Measurements from ENCODE around the gene NXPE4.

Gene NXPE4

DNA sequence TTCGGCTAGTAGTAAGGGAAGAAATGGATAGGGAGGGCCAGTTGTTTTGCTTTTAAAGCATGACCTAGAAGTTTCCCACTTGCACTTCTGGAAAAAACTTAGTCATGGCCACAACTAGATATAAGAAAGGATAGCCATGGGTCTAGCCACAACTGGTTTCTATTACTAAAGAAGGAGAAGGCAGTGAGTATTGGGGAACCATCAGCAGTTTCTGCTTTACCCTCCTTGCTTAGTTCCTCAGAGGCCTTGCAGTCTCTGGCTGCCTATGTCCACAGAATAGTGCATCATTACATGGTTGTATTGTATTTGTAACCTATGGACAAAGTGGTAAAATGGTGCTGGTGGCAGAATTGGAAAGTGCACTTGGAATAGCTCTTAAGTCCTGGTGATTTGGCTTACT, 71.5 kb downstream of the NXPE4 start:
- Histone ChIP-seq H3K79me2 (ENCODE audit: low read length) (no peaks in the 10 kb centered on the region), H3K4me1 (ENCODE audit: low read length) (peaks cover 14% of the 10 kb centered on the region; the same call in 1 of the 2 replicates), H3K4me2 (ENCODE audit: low read depth, low read length) (no peak overlapping the region; the same call in 1 of the 2 replicates), H3K9me2 (replicated peaks; ENCODE audit: insufficient read depth, low read length) (no peaks in the 10 kb centered on the region), H3K4me3 (ENCODE audit: low read length) (no peak overlapping the region), H3K9ac (ENCODE audit: low read length) (no peak overlapping the region), H3K36me3 (replicated peaks; ENCODE audit: insufficient read depth, low read length) (no peaks in the 10 kb centered on the region), H2AFZ (ENCODE audit: low read length) (no peak overlapping the region), H3K9me3 (replicated peaks; ENCODE audit: insufficient read depth, low read length) (no peaks in the 10 kb centered on the region), H4K20me1 (ENCODE audit: insufficient read depth, low read length) (no peaks in the 10 kb centered on the region), H3K27ac (ENCODE audit: low read length) (no peak overlapping the region), H3K27me3 (replicated peaks; ENCODE audit: insufficient read depth, low read length) (no peaks in the 10 kb centered on the region), H3F3A (ENCODE audit: insufficient read depth, low read length) (no peaks in the 10 kb centered on the region)
- no peak for TF ChIP-seq EZH2phosphoT487 (IDR thresholded peaks at IDR 0.05; ENCODE audit: low read length)
- DNase-seq, result no peak

DNA sequence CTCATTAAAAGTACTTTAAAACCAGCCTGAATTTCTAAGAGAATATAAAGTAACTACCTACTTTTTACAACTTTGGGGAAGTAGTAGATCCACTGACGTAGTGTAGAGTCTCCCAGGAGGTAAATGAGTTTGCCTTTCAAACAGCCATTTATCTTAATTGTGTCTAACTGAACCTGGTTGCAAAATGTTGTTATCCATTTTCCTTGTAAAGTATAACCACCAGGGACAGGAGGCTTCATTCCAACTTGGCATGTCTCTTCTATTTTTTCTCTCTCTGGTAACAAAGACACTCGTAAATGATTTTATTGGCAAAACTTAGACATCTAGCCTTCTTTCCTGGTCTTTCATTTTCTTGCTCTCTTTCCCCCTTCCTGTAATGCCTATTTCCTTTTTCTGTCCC, 72.8 kb downstream of the NXPE4 start:
- H3K36me3 ChIP-seq (replicated peaks; ENCODE audit: insufficient read depth, low read length), result no peaks in the 10 kb centered on the region
- no peak for TF ChIP-seq EZH2phosphoT487 (IDR thresholded peaks at IDR 0.05; ENCODE audit: low read length)
- TF ChIP-seq, protein P1, sequence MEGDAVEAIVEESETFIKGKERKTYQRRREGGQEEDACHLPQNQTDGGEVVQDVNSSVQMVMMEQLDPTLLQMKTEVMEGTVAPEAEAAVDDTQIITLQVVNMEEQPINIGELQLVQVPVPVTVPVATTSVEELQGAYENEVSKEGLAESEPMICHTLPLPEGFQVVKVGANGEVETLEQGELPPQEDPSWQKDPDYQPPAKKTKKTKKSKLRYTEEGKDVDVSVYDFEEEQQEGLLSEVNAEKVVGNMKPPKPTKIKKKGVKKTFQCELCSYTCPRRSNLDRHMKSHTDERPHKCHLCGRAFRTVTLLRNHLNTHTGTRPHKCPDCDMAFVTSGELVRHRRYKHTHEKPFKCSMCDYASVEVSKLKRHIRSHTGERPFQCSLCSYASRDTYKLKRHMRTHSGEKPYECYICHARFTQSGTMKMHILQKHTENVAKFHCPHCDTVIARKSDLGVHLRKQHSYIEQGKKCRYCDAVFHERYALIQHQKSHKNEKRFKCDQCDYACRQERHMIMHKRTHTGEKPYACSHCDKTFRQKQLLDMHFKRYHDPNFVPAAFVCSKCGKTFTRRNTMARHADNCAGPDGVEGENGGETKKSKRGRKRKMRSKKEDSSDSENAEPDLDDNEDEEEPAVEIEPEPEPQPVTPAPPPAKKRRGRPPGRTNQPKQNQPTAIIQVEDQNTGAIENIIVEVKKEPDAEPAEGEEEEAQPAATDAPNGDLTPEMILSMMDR (IDR thresholded peaks at IDR 0.05; ENCODE audit: low read length), result no peak
- no peak for TF ChIP-seq EZH2 (optimal IDR thresholded peaks at IDR 0.05; ENCODE audit: low read depth, low read length)
- H3K4me2 ChIP-seq (ENCODE audit: low read depth, low read length), result no peak overlapping the region
- no peaks in the 10 kb centered on the region for H3K9me3 ChIP-seq (replicated peaks; ENCODE audit: insufficient read depth, low read length)
- no peaks in the 10 kb centered on the region for H3K27me3 ChIP-seq (replicated peaks; ENCODE audit: insufficient read depth, low read length)
- H3K9me2 ChIP-seq (replicated peaks; ENCODE audit: insufficient read depth, low read length), result no peaks in the 10 kb centered on the region
- H3K79me2 ChIP-seq (ENCODE audit: low read length), result no peaks in the 10 kb centered on the region
- no peak overlapping the region for H2AFZ ChIP-seq (ENCODE audit: low read length)
- no peaks in the 10 kb centered on the region for H4K20me1 ChIP-seq (ENCODE audit: insufficient read depth, low read length)
- H3K4me3 ChIP-seq (ENCODE audit: low read length), result no peak overlapping the region
- no peaks in the 10 kb centered on the region for H3F3A ChIP-seq (ENCODE audit: insufficient read depth, low read length)
- no peak overlapping the region for H3K9ac ChIP-seq (ENCODE audit: low read length)
- H3K27ac ChIP-seq (ENCODE audit: low read length), result no peak overlapping the region
- H3K4me1 ChIP-seq (ENCODE audit: low read length), result peaks cover 14% of the 10 kb centered on the region; the same call in 1 of the 2 replicates
- DNase-seq, result no peak
